LHCN-M2 (cell line): Measurements from ENCODE around the gene APOL6. TPM values are rescaled to one million over a fixed set of nuclear protein-coding genes. Genes with fewer than 3 reads are reported as not detected.
"Not testable (repeated sequence)": the region's sequence is repeated elsewhere in the genome, so short reads cannot be mapped to it uniquely, and the experiment has no call there.

Experiments
- DNase-seq: peaks from one replicate; pipeline ENCODE4 v3.0.0-alpha.2; 2012; ENCODE audit warnings: low read depth
- total RNA-seq: library from RNA; depleted of rRNA; stranded (reverse); fragments of >200 nt; gene quantifications from 2 replicates; pipeline ENCODE4 v1.2.3, GENCODE V29; 2014

The APOL6 gene
- total RNA-seq, 1 experiment from 2014 or later = 7.7 TPM

GRCh38 chr22:35617137-35617755 is 31.0 kb upstream of the APOL6 start, which contains the start of gene MB:
Gene MB (minus strand): TSS chr22:35617329. CDS start chr22:35617257, 72 bp downstream.
- no peak for DNase-seq

- DNase-seq = no peak
Observed at GRCh38 chr22:35618427-35619223, 29.6 kb upstream of the APOL6 start.

DNA sequence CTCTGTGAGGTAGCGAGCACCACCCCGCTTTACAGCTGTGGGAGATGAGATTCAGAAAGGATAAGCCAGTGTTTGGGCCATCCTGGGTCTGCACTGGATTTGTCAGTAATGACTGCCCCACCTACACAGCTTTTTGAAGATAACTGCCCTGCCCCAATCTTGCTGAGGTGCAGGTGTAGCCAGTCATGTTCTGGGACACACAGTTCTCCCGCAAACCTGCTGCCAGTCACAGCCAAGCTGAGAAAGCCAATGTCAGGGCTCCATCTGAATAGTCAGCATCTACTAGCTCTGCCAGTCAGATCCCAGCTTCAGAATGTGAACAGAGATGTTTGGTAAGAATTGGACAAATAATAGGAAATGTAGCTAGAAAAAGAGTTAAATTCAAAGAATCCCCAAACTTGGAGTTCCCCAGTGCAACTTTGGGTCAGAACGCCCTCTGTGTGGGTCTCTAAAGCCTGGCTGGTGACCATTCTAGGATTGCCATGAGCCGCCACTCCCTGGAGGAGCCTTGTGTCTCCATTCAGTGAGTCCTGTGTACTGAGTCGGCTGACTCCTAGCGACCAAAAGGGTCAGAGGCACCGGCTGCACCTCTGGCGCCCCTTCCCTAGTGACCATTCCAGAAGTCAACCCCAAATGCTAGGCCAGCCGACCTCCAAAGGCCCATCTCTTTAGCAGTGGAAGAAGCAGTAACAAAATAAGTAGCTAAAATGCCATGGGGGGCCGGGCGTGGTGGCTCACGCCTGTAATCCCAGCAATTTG is 28.7 kb upstream of the APOL6 start:
- DNase-seq = no peak

DNA sequence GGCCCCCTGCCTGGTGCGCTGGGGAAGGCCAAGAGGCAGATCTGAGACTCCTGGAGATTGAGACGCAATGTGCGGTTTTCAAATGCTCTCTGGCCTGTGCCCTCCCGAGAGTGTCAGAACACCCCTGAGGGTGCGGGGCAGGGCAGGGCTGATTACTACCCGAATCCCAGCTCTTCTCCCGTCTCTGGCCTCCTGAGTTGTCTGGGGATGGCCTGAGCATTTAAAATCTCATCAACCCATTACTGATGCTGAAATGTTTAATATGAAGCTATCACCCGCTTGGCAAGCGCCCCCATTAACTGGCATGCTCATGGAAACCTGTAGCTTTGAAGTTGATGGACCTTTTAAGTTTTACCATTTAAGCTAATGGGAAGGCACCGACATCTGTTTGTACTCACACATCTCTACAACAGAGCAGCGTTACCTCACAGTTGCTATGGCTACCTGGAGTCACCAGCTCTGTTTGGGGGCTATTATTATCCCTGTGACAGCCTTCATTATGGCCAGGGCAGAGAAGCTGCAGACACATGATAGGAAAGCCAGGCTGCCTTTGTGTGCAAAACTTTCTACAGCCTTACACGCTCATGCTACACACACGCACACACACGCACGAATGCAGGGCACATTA is 27.5 kb upstream of the APOL6 start:
- DNase-seq = peak; percentile 40

GRCh38 chr22:35621451-35621850 is 26.8 kb upstream of the APOL6 start:
- DNase-seq = no peak

DNA sequence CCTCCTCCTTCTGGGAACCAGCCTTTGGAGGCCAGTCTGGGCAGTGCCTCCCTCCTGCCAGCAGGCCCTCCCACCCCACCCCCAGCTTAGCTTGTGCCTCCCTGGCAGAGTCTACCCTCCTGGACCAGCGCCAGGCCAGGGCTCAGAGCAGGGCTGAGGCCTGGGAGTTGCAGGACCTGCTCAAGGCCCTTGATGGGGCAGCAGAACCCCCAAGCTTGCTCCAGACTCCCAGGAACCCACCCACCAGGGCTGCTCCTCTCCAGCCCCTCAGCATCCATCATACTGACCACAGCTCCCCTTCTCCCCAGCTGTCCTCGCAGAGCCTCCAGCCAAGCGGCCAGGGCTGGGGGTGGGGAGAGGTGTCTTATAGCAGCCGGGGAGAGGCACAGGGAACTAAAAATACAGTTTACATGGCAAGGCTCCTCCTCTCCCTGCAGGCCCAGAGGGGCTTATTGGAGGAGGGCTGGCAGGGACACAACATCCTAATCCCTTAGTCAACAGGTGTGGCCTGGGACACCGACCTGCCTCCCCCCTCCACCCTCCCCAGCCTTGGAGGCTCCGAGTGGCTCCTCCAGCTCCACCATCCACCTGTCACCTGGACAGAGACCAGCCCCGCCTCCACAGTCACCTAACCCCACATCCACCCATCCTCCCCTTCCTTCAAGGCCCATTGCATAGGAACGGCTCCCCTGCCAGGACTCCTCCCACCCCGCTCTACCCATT is 25.9 kb upstream of the APOL6 start:
- DNase-seq = no peak

- DNase-seq = not testable (repeated sequence)
Observed at GRCh38 chr22:35623885-35624284, 24.4 kb upstream of the APOL6 start.

- no peak for DNase-seq
Observed at GRCh38 chr22:35624547-35624946, 23.7 kb upstream of the APOL6 start.

- DNase-seq = no peak
Observed at GRCh38 chr22:35625763-35626432, 22.3 kb upstream of the APOL6 start.

- peak; percentile 90 for DNase-seq
Observed at GRCh38 chr22:35627267-35628041, 20.8 kb upstream of the APOL6 start.

GRCh38 chr22:35628732-35629131 is 19.5 kb upstream of the APOL6 start:
- no peak for DNase-seq

- peak; percentile 99 for DNase-seq
Observed at GRCh38 chr22:35629406-35630216, 18.6 kb upstream of the APOL6 start.

GRCh38 chr22:35630387-35630793 is 17.9 kb upstream of the APOL6 start:
- DNase-seq = peak; percentile 59

GRCh38 chr22:35630891-35631290 is 17.4 kb upstream of the APOL6 start:
- no peak for DNase-seq

GRCh38 chr22:35631597-35631996 is 16.6 kb upstream of the APOL6 start:
- DNase-seq = peak; percentile 41

DNA sequence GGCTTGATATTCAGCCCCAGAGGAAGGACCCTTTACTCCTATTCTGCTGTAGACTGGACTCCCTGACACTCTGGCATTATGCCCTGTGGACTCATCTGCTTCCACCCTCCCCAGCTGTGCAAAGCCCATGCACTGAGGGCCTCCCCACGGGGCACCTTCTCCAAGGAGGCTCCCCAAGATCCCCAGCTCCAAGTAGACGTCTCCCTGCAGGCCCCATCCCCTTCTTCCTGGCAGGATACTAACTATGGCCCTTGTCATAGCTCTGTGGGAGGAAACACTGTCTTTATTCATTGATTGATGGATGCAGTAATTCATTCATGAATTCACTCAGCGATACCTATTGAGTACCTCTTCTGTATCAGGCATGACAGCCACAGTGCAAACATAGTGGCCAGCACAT is 15.3 kb upstream of the APOL6 start:
- DNase-seq = no peak

DNA sequence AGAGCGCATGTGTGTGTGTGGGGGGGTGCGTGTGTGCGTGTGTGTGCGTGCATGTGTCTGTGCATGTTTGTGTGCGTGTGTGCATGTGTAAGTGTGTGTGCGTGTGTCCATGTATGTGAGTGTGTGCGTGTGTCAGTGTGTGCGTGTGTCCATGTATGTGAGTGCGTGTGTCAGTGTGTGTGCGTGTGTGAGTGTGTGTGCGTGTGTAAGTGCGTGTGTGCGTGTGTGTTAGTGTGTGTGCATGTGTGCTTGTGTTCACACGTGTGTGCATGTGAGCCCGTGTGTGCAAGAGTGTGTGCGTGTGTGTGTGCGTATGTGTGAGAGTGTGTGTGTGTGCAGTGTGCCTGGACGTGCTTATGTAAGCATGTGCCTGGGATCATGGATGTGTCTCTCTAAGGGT is 14.7 kb upstream of the APOL6 start:
- DNase-seq = no peak

GRCh38 chr22:35634015-35634414 is 14.2 kb upstream of the APOL6 start:
- peak; percentile 27 for DNase-seq
